HepG2 (cell line): ENCODE results near the gene CNN3. TPM values are rescaled to one million over a fixed set of nuclear protein-coding genes. Genes with fewer than 3 reads are reported as not detected.

Source experiments
- ATAC-seq: fragments of 200-7000 bp; cut with Tn5 transposase; 3 replicates; pipeline ENCODE4 v1.9.1; 2020; ENCODE audit warnings: mild to moderate bottlenecking, moderate library complexity
- BruUV-seq: library from RNA; stranded (reverse); fragments of 400-500 nt; replicated peaks from 2 replicates; lab custom pipeline; 2021; lab: Mats Ljungman, UMichigan
- CTCF ChIA-PET: fragments of 300-600 bp; formaldehyde crosslinking; extraction: SDS; loops from one replicate; lab custom pipeline; 2021; ENCODE audit warnings: low total read pairs, inconsistent platforms, low intra/inter-chr PET ratio; lab: Yijun Ruan, JAX
- POLR2A ChIA-PET: fragments of 350-600 bp; sonication (Branson Sonifier 250); formaldehyde crosslinking; loops from one replicate; lab custom pipeline; 2020; ENCODE audit warnings: antibody characterized with exemption, inconsistent platforms; lab: Yijun Ruan, JAX
- DNase-seq: peaks from one replicate; pipeline ENCODE4 v3.0.0-alpha.2; 2015; ENCODE audit warnings: low spot score
- FAIRE-seq: peaks from 3 replicates; lab custom pipeline; 2011; peaks lifted over from hg19 to GRCh38; lab: Jason Lieb, UNC
- H2AFZ ChIP-seq: one replicate; pipeline ENCODE4 v1.6.1; 2011; ENCODE audit warnings: low read length, inconsistent platforms
- H3K27ac ChIP-seq: fragments of 300-600 bp; 3 replicates; pipeline ENCODE4 v1.8.0; 2011; ENCODE audit warnings: mixed run types, mild to moderate bottlenecking, mixed read lengths, low read length, inconsistent platforms; ENCODE audit not compliant: insufficient read depth; ENCODE audit errors: extremely low read length
- H3K27me3 ChIP-seq, 2 experiments: fragments of 200-600 bp in 1 of 2; 2 replicates in 1 of 2; 3 replicates in 1 of 2; pipeline versions ENCODE4 v1.6.0 to v1.8.0; 2011; ENCODE audit warnings: low read length in 2 of 2, mild to moderate bottlenecking in 2 of 2, moderate library complexity in 2 of 2, inconsistent platforms in 1 of 2; ENCODE audit not compliant: insufficient read depth in 2 of 2, control insufficient read depth in 1 of 2
- H3K36me3 ChIP-seq, 2 experiments: fragments of 200-600 bp in 1 of 2; replicated peaks in 1 of 2; 2 replicates in 1 of 2; 3 replicates in 1 of 2; pipeline versions ENCODE4 v1.5.1 to v1.8.0; 2011; ENCODE audit warnings: low read length in 2 of 2, inconsistent platforms in 1 of 2; ENCODE audit not compliant: insufficient read depth in 2 of 2, control insufficient read depth in 1 of 2
- H3K4me1 ChIP-seq: 2 replicates; pipeline ENCODE4 v1.5.1; 2012; ENCODE audit warnings: low read length, inconsistent platforms; ENCODE audit not compliant: insufficient read depth
- H3K4me2 ChIP-seq: 2 replicates; pipeline ENCODE4 v1.6.0; 2011; ENCODE audit warnings: low read depth, low read length, inconsistent platforms
- H3K4me3 ChIP-seq, 3 experiments: fragments of 200-600 bp in 1 of 3; sonication (generic), shearing (Covaris generic) in 1 of 3; replicated peaks in 1 of 3; 2 replicates each; pipeline ENCODE4 v1.5.1; 2011 to 2016; ENCODE audit warnings: low read length in 3 of 3, inconsistent platforms in 2 of 3, low read depth in 2 of 3, mild to moderate bottlenecking in 2 of 3, control low read depth in 1 of 3, mixed read lengths in 1 of 3; ENCODE audit not compliant: insufficient read depth in 1 of 3
- H3K79me2 ChIP-seq: one replicate; pipeline ENCODE4 v1.6.1; 2011; ENCODE audit warnings: low read length, inconsistent platforms; ENCODE audit not compliant: insufficient read depth
- H3K9ac ChIP-seq: 2 replicates; pipeline ENCODE4 v1.6.0; 2011; ENCODE audit warnings: mild to moderate bottlenecking, low read depth, low read length, inconsistent platforms; ENCODE audit not compliant: insufficient read depth
- H3K9me3 ChIP-seq: 2 replicates; pipeline ENCODE4 v1.5.1; 2012; ENCODE audit warnings: mild to moderate bottlenecking, low read length
- H4K20me1 ChIP-seq: 2 replicates; pipeline ENCODE4 v1.6.0; 2011; ENCODE audit warnings: inconsistent platforms, mild to moderate bottlenecking, low read length, moderate library complexity; ENCODE audit not compliant: insufficient read depth
- DR1 ChIP-seq: sonication (generic); formaldehyde crosslinking; IDR thresholded peaks from 2 replicates; pipeline ENCODE4 v1.8.0; 2021; ENCODE audit warnings: mild to moderate bottlenecking, missing genetic modification reagents, inconsistent platforms
- HDAC6 ChIP-seq: fragments of 200-600 bp; sonication (generic); IDR thresholded peaks from 2 replicates; pipeline ENCODE4 v1.7.0; 2017; ENCODE audit warnings: mild to moderate bottlenecking, antibody characterized with exemption, low read length, low read depth
- NFRKB ChIP-seq: fragments of 450-650 bp; IDR thresholded peaks from 2 replicates; pipeline ENCODE4 v1.6.1; 2017
- RBAK ChIP-seq: sonication (generic); formaldehyde crosslinking; IDR thresholded peaks from 2 replicates; pipeline ENCODE4 v1.5.1; 2020; ENCODE audit warnings: mild to moderate bottlenecking, missing genetic modification reagents
- SUZ12 ChIP-seq: fragments of 150-350 bp; IDR thresholded peaks from 2 replicates; pipeline ENCODE4 v1.6.1; 2014; ENCODE audit warnings: low read depth, low read length
- THYN1 ChIP-seq: sonication (generic); formaldehyde crosslinking; IDR thresholded peaks from 2 replicates; pipeline ENCODE4 v1.8.1; 2023; ENCODE audit warnings: low read depth, mild to moderate bottlenecking, moderate library complexity, missing genetic modification reagents, borderline replicate concordance
- ZFX ChIP-seq: sonication (generic); formaldehyde crosslinking; IDR thresholded peaks from 2 replicates; pipeline ENCODE4 v1.4.0; 2020; ENCODE audit warnings: mild to moderate bottlenecking, low read depth, missing genetic modification reagents, moderate library complexity
- ZNF24 ChIP-seq: fragments of 450-650 bp; IDR thresholded peaks from 2 replicates; pipeline ENCODE4 v1.6.1; 2017; ENCODE audit warnings: antibody characterized with exemption, mild to moderate bottlenecking
- ZNF670 ChIP-seq: sonication (generic); formaldehyde crosslinking; IDR thresholded peaks from 2 replicates; pipeline ENCODE4 v1.8.0; 2022; ENCODE audit warnings: mild to moderate bottlenecking, missing genetic modification reagents, borderline replicate concordance
- ZSCAN22 ChIP-seq: sonication (generic); formaldehyde crosslinking; IDR thresholded peaks from 2 replicates; pipeline ENCODE4 v1.4.0; 2020; ENCODE audit warnings: mild to moderate bottlenecking, missing genetic modification reagents
- WGBS: methylation state at CpG from one replicate; pipeline ENCODE4 v1.1.6; 2017; ENCODE audit warnings: low lambda C conversion rate; 5-methylcytosine and 5-hydroxymethylcytosine counted together
- in situ Hi-C: cut with HindIII; loops from 2 replicates; pipeline ENCODE4 v1.10.0; 2017; ENCODE audit warnings: low pct_unique_long_range_greater_than_20kb; ENCODE audit not compliant: extremely low pct_ligation_motif_present
- intact Hi-C: fragments of 100-400 bp; cut with micrococcal nuclease; formaldehyde crosslinking; loops from one replicate; pipeline ENCODE4 v1.10.0; 2022; ENCODE audit not compliant: unreplicated experiment
- polyA plus RNA-seq, 8 experiments: library from polyadenylated mRNA; depleted of rRNA in 3 of 8; stranded (reverse) in 7 of 8; unstranded in 1 of 8; fragments of >200 nt; fragmentation: Illumina TruSeq in 4 of 8; extraction: Trizol in 4 of 8; gene quantifications; 2 replicates each; pipeline versions ENCODE4 v1.2.1 to v1.2.3, GENCODE V29; 2011 to 2016; ENCODE audit warnings: low read depth in 4 of 8, missing spikeins in 1 of 8, mixed read lengths in 1 of 8; ENCODE audit not compliant: insufficient read depth in 1 of 8
- total RNA-seq, 5 experiments: library from RNA; depleted of rRNA; stranded (reverse); fragments of >200 nt; fragmentation: Illumina TruSeq; extraction: Trizol; gene quantifications; 2 replicates each; pipeline ENCODE4 v1.2.3, GENCODE V29; 2016; ENCODE audit warnings: low read depth in 1 of 5
- TF ChIP-seq, protein P1 (sequence below): sonication (generic); formaldehyde crosslinking; IDR thresholded peaks from 2 replicates; pipeline ENCODE4 v1.4.0; 2020; ENCODE audit warnings: missing genetic modification reagents
- TF ChIP-seq, protein P2 (sequence below): sonication (generic); formaldehyde crosslinking; conservative IDR thresholded peaks from 2 replicates; pipeline ENCODE4 v1.8.0; 2022; ENCODE audit warnings: mild to moderate bottlenecking, moderate library complexity, missing genetic modification reagents
- TF ChIP-seq, protein P3 (sequence below): sonication (generic); formaldehyde crosslinking; IDR thresholded peaks from 2 replicates; pipeline ENCODE4 v1.8.0; 2022; ENCODE audit warnings: low read depth, missing genetic modification reagents
- TF ChIP-seq, protein P4 (sequence below): sonication (generic); formaldehyde crosslinking; IDR thresholded peaks from 2 replicates; pipeline ENCODE4 v1.4.0; 2020; ENCODE audit warnings: missing genetic modification reagents

Gene CNN3
- total and polyA plus RNA-seq, 2 of the 13 experiments (the other 11 are each of a cell fraction or from before 2014, with no cell fraction given) = 113 to 223 TPM

DNA sequence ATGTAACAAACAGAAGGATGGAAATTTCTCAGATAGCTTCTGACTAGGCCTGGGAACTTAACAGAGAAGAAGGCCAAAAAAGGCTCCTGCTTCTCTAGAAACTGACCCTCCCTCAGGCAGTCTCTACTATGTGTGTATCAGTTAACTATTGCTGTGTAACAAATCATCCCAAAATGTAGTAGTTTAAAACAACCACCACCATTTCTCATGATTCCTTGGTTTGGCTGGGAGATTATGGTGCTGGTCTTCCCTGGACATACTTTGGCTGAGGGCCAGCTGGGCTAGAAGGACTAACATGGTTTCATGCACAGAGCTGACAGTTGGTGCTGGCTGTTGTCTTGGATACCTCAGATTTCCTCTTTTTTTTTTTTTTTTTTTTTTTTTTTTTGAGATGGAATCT, 26.2 kb upstream of the CNN3 start:
- H3K27ac ChIP-seq = no peak overlapping the region
- ChIA-PET POLR2A (no interaction called here), CTCF (no interaction called here)
- peaks cover 79% of the 10 kb centered on the region for H3K4me1 ChIP-seq
- H3K4me3 ChIP-seq = no peak overlapping the region
- H3K4me2 ChIP-seq = no peak overlapping the region
- H3K36me3 ChIP-seq = no peaks in the 10 kb centered on the region
- in situ Hi-C loops = no loop called here
- intact Hi-C loops = no loop called here
- no peak overlapping the region for H2AFZ ChIP-seq
- ATAC-seq (no peak), DNase-seq (no peak), FAIRE-seq (no peak)
- H3K79me2 ChIP-seq = no peaks in the 10 kb centered on the region
- no TSS peak for BruUV-seq
- no peaks in the 10 kb centered on the region for H4K20me1 ChIP-seq
- no peak overlapping the region for H3K9ac ChIP-seq
- H3K27me3 ChIP-seq = no peaks in the 10 kb centered on the region
- no peaks in the 10 kb centered on the region for H3K9me3 ChIP-seq
- TF ChIP-seq RBAK (CRISPR knock-in tag) (peak; percentile 91), ZFX (CRISPR knock-in tag) (no peak), SUZ12 (no peak), DR1 (CRISPR knock-in tag) (no peak)
- TF ChIP-seq, protein P1, sequence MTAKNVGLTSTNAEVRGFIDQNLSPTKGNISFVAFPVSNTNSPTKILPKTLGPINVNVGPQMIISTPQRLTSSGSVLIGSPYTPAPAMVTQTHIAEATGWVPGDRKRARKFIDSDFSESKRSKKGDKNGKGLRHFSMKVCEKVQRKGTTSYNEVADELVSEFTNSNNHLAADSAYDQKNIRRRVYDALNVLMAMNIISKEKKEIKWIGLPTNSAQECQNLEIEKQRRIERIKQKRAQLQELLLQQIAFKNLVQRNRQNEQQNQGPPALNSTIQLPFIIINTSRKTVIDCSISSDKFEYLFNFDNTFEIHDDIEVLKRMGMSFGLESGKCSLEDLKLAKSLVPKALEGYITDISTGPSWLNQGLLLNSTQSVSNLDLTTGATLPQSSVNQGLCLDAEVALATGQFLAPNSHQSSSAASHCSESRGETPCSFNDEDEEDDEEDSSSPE = no peak
- TF ChIP-seq, protein P2, sequence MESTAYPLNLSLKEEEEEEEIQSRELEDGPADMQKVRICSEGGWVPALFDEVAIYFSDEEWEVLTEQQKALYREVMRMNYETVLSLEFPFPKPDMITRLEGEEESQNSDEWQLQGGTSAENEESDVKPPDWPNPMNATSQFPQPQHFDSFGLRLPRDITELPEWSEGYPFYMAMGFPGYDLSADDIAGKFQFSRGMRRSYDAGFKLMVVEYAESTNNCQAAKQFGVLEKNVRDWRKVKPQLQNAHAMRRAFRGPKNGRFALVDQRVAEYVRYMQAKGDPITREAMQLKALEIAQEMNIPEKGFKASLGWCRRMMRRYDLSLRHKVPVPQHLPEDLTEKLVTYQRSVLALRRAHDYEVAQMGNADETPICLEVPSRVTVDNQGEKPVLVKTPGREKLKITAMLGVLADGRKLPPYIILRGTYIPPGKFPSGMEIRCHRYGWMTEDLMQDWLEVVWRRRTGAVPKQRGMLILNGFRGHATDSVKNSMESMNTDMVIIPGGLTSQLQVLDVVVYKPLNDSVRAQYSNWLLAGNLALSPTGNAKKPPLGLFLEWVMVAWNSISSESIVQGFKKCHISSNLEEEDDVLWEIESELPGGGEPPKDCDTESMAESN = no peak

DNA sequence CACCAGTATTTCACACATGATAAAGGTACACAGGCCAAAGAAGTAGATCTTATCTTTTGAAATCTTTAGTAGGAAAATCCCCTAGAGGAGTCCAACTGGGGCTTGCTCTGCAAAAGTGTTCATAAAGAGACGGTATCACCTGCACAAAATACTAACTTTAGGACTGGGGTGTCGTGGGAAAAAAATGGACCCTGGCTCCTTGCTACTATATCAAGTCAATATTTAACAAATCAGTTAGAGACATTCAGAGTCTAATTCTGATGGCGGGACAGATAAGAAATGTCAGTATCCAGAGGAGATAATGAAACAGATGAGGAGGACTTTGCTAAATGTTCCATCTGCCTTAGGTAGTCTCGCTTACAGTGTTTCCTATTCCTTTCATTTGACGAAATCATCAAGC, 25.6 kb upstream of the CNN3 start:
- no peak for FAIRE-seq
- DNase-seq = no peak
- Histone ChIP-seq H4K20me1 (no peaks in the 10 kb centered on the region), H3K4me1 (peaks cover 73% of the 10 kb centered on the region), H3K36me3 (no peaks in the 10 kb centered on the region), H2AFZ (no peak overlapping the region), H3K9me3 (no peaks in the 10 kb centered on the region), H3K4me3 (no peak overlapping the region), H3K4me2 (no peak overlapping the region), H3K79me2 (no peaks in the 10 kb centered on the region), H3K9ac (no peak overlapping the region), H3K27ac (no peak overlapping the region), H3K27me3 (no peaks in the 10 kb centered on the region)
- ChIA-PET POLR2A (no interaction called here), CTCF (no interaction called here)
- 87% methylated on average over 5 of the region's 5 CpGs for WGBS
- no TSS peak for BruUV-seq
- TF ChIP-seq ZNF670 (CRISPR knock-in tag) (no peak), ZNF24 (no peak), THYN1 (CRISPR knock-in tag) (no peak), HDAC6 (no peak), NFRKB (no peak), ZSCAN22 (CRISPR knock-in tag) (no peak)
- TF ChIP-seq, protein P3, sequence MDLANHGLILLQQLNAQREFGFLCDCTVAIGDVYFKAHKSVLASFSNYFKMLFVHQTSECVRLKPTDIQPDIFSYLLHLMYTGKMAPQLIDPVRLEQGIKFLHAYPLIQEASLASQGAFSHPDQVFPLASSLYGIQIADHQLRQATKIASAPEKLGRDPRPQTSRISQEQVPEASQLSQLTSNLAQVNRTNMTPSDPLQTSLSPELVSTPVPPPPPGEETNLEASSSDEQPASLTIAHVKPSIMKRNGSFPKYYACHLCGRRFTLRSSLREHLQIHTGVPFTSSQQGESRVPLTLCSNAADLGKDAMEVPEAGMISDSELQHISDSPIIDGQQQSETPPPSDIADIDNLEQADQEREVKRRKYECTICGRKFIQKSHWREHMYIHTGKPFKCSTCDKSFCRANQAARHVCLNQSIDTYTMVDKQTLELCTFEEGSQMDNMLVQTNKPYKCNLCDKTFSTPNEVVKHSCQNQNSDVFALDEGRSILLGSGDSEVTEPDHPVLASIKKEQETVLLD (CRISPR knock-in tag) = no peak
- TF ChIP-seq, protein P4, sequence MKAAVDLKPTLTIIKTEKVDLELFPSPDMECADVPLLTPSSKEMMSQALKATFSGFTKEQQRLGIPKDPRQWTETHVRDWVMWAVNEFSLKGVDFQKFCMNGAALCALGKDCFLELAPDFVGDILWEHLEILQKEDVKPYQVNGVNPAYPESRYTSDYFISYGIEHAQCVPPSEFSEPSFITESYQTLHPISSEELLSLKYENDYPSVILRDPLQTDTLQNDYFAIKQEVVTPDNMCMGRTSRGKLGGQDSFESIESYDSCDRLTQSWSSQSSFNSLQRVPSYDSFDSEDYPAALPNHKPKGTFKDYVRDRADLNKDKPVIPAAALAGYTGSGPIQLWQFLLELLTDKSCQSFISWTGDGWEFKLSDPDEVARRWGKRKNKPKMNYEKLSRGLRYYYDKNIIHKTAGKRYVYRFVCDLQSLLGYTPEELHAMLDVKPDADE (CRISPR knock-in tag) = no peak
- intact Hi-C loops (no loop called here), in situ Hi-C loops (no loop called here)
- ATAC-seq = no peak
